Liver (tissue), 3 donors: ENCODE data around the gene ARHGAP27.
"Not testable (repeated sequence)": the region's sequence is repeated elsewhere in the genome, so short reads cannot be mapped to it uniquely, and the experiment has no call there.

Experiments used
- EGR1 ChIP-seq, 2 donors: IDR thresholded peaks; 2 replicates each; pipeline ENCODE4 v1.6.1; 2016 to 2018; ENCODE audit warnings: antibody characterized with exemption in 2 of 2, low read depth in 2 of 2
- RXRA ChIP-seq, 2 donors: IDR thresholded peaks; 2 replicates each; pipeline ENCODE4 v1.6.1; 2017 to 2018; ENCODE audit warnings: antibody characterized with exemption in 2 of 2, mild to moderate bottlenecking in 1 of 2
- SP1 ChIP-seq: IDR thresholded peaks from 2 replicates; pipeline ENCODE4 v1.6.1; 2018; ENCODE audit warnings: antibody characterized with exemption, mild to moderate bottlenecking
- TAF1 ChIP-seq: conservative IDR thresholded peaks from 2 replicates; pipeline ENCODE4 v1.6.1; 2016; ENCODE audit warnings: antibody characterized with exemption, mild to moderate bottlenecking
- TF ChIP-seq, protein P1 (sequence below): fragments of 150-350 bp; IDR thresholded peaks from 2 replicates; pipeline ENCODE4 v1.5.1; 2017; ENCODE audit warnings: improper control_type of control experiment, low read depth, low read length; ENCODE audit not compliant: missing input control
- TF ChIP-seq, protein P2 (sequence below): IDR thresholded peaks from 2 replicates; pipeline ENCODE4 v1.6.1; 2016; ENCODE audit warnings: antibody characterized with exemption
- donor health status: healthy.
- donor health status: healthy.

DNA sequence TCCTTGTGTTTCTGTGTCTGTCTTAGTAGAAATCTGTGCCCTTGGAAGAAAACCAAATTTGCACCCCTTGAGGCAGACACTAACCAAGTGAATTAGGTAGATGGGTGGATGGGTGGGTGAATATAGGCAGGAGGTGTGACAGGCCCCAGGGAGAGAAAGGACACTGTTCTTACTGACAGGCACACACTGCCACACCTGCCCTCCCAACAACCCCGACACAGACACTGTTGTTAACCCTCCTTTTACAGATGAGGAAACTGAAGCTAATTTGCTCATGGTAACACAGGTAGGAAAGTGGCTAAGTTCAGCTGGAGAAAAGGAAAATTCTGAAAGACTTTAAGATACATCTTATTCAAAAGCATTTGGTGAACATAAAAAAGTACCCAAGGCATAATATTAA, 15.8 kb upstream of the ARHGAP27 start:
- TF ChIP-seq, protein P1, sequence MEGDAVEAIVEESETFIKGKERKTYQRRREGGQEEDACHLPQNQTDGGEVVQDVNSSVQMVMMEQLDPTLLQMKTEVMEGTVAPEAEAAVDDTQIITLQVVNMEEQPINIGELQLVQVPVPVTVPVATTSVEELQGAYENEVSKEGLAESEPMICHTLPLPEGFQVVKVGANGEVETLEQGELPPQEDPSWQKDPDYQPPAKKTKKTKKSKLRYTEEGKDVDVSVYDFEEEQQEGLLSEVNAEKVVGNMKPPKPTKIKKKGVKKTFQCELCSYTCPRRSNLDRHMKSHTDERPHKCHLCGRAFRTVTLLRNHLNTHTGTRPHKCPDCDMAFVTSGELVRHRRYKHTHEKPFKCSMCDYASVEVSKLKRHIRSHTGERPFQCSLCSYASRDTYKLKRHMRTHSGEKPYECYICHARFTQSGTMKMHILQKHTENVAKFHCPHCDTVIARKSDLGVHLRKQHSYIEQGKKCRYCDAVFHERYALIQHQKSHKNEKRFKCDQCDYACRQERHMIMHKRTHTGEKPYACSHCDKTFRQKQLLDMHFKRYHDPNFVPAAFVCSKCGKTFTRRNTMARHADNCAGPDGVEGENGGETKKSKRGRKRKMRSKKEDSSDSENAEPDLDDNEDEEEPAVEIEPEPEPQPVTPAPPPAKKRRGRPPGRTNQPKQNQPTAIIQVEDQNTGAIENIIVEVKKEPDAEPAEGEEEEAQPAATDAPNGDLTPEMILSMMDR, result not testable (repeated sequence)
- TF ChIP-seq EGR1 (IDR thresholded peaks at IDR 0.05; ENCODE audit: low read depth in 2 of 2); TAF1; RXRA (IDR thresholded peaks at IDR 0.05); SP1: not testable (repeated sequence)
- TF ChIP-seq, protein P2, sequence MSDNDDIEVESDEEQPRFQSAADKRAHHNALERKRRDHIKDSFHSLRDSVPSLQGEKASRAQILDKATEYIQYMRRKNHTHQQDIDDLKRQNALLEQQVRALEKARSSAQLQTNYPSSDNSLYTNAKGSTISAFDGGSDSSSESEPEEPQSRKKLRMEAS, result not testable (repeated sequence)
